GM12875 (cell line): ENCODE results near the gene ZNF24.

Experiments
- H3K4me3 ChIP-seq: one replicate; pipeline ENCODE4 v1.5.1; 2011; ENCODE audit warnings: low read depth, low read length, control low read depth
- TF ChIP-seq, protein P1 (sequence below): IDR thresholded peaks from 2 replicates; pipeline ENCODE4 v1.5.1; 2011; ENCODE audit warnings: low read depth, mild to moderate bottlenecking, control low read depth, inconsistent platforms, low read length, moderate library complexity, borderline replicate concordance; ENCODE audit not compliant: insufficient read depth

The ZNF24 gene

DNA sequence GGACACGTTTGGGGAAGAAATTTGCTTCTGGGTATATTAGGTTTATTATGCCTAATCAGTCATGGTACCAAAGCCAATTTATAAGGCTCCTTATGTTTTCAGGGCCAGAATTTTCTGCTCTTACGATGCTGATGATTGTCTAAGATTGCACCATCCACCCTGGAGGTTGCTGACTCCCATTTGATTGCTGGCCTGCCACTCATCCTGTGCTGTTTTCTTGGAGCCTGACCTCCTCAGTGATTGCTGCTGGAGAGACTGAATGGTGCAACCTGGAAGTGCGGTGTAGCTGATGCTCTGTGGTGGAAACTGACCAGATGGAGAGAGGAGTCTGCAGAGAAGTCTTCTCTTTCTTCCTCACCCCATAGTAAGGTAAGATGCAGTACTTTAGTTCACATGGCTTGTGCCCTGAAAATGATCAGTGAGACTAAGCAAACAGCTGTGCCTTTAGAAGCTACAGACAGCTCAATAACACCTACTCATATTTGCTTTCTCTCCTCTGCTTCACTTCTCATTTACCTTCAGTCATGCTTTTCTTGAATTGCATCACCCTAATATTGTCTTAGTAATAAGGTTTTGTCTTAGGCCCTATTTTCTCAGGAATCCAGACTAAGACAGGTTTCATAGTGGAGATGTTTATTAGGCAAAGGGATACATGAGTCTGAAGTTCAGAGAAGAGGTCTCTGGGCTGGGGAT lies 17.4 kb downstream of the ZNF24 start:
- H3K4me3 ChIP-seq, result no peak overlapping the region
- TF ChIP-seq, protein P1, sequence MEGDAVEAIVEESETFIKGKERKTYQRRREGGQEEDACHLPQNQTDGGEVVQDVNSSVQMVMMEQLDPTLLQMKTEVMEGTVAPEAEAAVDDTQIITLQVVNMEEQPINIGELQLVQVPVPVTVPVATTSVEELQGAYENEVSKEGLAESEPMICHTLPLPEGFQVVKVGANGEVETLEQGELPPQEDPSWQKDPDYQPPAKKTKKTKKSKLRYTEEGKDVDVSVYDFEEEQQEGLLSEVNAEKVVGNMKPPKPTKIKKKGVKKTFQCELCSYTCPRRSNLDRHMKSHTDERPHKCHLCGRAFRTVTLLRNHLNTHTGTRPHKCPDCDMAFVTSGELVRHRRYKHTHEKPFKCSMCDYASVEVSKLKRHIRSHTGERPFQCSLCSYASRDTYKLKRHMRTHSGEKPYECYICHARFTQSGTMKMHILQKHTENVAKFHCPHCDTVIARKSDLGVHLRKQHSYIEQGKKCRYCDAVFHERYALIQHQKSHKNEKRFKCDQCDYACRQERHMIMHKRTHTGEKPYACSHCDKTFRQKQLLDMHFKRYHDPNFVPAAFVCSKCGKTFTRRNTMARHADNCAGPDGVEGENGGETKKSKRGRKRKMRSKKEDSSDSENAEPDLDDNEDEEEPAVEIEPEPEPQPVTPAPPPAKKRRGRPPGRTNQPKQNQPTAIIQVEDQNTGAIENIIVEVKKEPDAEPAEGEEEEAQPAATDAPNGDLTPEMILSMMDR, result no peak

DNA sequence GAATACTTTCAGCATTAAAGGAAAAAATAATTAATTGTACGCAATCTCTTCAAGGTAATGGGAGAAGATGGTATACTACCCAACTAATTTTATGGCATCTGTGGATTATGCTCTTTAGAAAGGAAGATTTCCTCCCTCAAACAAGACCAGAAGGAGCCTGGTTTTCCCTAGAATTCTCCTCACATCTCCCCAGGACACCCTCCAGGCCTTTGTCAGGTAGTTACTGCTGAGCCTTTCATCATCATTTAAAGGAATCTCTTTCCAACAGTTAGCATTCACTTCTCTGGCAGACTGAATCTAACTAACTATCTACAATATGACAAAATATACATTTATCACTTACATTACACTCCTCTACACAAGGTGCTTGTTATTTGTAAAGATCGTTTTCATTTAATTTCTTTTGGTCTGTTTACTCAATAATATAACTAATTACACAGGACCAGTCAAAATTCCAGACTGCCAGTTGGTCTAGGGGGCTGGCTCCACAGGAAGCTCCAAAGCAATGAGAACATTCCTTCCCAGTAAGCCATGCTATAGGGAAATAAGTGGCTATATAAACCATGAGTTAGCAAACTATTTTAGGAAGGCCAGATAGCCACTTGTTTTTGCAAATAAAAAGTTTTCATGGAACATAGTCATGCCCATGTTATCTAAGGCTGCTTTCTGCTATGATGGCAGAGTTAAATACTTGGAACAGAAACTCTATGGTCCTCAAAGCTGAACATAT lies 19.1 kb downstream of the ZNF24 start:
- no peak overlapping the region for H3K4me3 ChIP-seq
- TF ChIP-seq, protein P1, result no peak

DNA sequence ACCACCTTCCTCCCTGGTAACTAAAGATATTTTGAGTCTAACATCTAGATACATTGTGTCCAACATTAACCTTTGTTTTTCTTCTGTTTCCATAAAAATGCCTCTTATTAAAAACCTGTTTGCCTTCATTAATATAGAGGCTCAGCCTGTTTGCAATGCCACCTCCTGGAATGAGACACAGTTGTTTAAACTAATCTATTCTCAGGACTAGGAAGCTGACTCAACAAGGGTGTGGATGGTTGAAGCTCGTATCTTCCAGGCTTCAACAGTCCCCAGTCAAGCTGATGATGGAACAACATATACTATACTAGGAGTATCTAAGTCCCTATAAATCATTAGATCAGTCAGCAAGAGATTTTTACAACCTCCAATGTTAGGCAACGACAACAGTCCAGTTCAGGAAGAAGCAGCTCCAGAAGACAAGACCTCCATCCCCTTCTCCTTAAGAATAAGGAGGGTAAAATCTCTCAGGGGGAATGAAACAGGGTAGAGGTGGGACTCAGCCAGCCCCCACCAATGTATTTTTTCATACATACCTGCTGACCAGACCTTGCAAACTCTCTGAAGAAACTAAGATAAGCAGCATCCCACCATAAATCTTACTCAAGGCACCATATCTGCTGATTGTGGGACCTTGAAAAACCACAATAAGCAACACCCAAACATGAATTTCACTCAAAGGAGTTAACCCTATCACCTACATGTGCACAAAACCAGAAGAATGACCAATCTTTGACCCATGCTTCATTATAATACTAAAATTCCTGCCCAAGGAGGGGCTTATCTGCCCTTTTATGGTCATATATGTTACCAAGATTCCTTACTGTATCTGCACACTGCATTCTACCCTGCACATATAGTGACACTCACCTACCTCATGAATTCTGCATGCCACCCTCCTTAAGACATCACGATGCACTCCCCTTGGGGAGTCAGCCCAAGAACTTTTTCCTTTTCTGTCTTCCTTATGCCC lies 21.4 kb downstream of the ZNF24 start:
- TF ChIP-seq, protein P1, result no peak
- H3K4me3 ChIP-seq, result no peak overlapping the region

DNA sequence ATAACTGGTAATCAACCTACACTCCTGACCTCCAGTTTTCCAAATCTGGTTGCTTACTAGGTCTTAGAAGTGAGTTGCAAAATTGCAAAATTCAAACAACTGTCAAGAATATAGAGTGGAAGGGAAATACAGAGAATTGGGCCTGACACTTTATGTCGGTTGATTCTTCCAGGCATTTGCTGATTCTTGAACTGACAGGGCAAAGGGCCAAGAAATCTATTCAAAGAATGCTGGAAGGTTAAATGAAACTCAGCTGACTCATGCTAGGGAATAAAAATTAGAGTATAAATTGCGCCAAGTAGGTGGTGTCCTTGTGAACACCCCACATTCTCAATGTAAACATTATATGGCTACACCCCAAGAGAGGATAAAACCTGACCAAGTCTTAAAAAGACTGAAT lies 32.7 kb downstream of the ZNF24 start:
- no peak overlapping the region for H3K4me3 ChIP-seq
- TF ChIP-seq, protein P1, result no peak

DNA sequence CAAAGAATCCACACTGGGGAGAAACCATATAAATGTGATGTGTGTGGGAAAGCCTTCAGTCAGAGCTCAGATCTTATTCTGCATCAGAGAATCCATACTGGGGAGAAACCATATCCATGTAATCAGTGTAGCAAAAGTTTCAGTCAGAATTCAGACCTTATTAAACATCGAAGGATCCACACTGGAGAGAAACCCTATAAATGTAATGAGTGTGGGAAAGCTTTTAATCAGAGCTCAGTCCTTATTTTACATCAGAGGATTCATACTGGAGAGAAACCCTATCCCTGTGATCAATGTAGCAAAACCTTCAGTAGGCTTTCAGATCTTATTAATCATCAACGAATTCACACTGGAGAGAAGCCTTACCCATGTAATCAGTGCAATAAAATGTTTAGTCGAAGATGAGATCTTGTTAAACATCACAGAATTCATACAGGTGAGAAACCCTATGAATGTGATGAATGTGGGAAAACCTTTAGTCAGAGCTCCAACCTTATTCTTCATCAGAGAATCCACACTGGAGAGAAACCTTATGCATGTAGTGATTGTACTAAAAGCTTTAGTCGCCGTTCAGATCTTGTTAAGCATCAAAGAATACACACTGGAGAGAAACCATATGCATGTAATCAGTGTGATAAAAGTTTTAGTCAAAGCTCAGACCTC lies 37.5 kb downstream of the ZNF24 start:
- no peak overlapping the region for H3K4me3 ChIP-seq
- TF ChIP-seq, protein P1, result no peak

DNA sequence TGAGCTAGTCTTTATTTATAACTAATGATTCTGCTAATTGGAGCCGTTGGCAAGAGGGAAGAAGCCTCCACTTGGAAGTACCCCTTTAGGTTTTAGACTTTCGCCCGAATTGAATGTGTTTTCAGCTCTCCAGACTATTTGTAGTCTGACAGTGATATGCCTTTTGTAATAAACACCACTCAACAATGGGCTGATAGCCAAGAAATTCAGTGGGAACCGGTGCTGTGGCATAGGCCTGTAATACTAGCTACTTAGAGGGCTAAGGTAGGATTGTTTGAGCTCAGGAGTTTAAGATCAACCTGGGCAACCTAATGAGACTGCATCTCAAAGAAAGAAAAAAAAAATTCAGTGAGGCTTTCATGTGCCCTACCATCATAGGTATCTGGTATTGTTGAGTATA lies 40.6 kb downstream of the ZNF24 start:
- H3K4me3 ChIP-seq, result no peak overlapping the region
- TF ChIP-seq, protein P1, result no peak
